Gastroesophageal sphincter (tissue), 3 donors: ENCODE results near the gene KCNJ1.

ENCODE experiments used
- CTCF ChIP-seq, 4 experiments: fragments of 200-600 bp in 2 of 4; fragments of 450-650 bp in 2 of 4; sonication (generic) in 1 of 4; IDR thresholded peaks; one replicate each; pipeline ENCODE4 v1.5.1; 2017 to 2019; ENCODE audit warnings: antibody characterized with exemption in 4 of 4, mild to moderate bottlenecking in 2 of 4, moderate library complexity in 2 of 4
- POLR2A ChIP-seq, 2 donors: fragments of 450-650 bp; IDR thresholded peaks; one replicate each; pipeline ENCODE4 v1.6.1; 2017; ENCODE audit warnings: antibody characterized with exemption in 2 of 2, mild to moderate bottlenecking in 2 of 2, moderate library complexity in 1 of 2

- TF ChIP-seq POLR2A (IDR thresholded peaks at IDR 0.05) (no peak), CTCF (IDR thresholded peaks at IDR 0.05) (no peak)
These were observed 28.4 kb upstream of the KCNJ1 start for GRCh38 chr11:128895526-128895925.
